Activated CD8-positive, alpha-beta memory T cell treated with anti-CD3 and anti-CD28 coated beads, Interleukin-2, amount 10 ng/mL, durations not matched to agents 7 days and 5 days (primary cell): Measurements from ENCODE around the gene CDH4. TPM values are rescaled to one million over a fixed set of nuclear protein-coding genes. Genes with fewer than 3 reads are reported as not detected.

Experiments used
- ATAC-seq: fragments of 150-1000 bp; cut with Tn5 transposase; one replicate; pipeline ENCODE4 v1.10.0; 2021; ENCODE audit warnings: moderate library complexity
- CTCF ChIA-PET: fragments of 350-600 bp; sonication (Branson Sonifier 250); formaldehyde crosslinking; loops from one replicate; lab custom pipeline; 2021; ENCODE audit warnings: antibody characterized with exemption; lab: Charles Lee
- DNase-seq: peaks from one replicate; pipeline ENCODE4 v3.0.0-alpha.2; 2020
- H3K27ac Mint-ChIP-seq: one replicate; pipeline ENCODE4 v1.8.0; 2021; ENCODE audit warnings: mild to moderate bottlenecking, mixed read lengths
- H3K27me3 Mint-ChIP-seq: one replicate; pipeline ENCODE4 v1.8.0; 2021; ENCODE audit warnings: mixed read lengths
- H3K36me3 Mint-ChIP-seq: one replicate; pipeline ENCODE4 v1.8.0; 2021; ENCODE audit warnings: mild to moderate bottlenecking, mixed read lengths
- H3K4me1 Mint-ChIP-seq: one replicate; pipeline ENCODE4 v1.8.0; 2021; ENCODE audit warnings: mixed read lengths
- H3K4me3 Mint-ChIP-seq: one replicate; pipeline ENCODE4 v1.8.0; 2021; ENCODE audit warnings: mild to moderate bottlenecking, moderate library complexity, mixed read lengths
- H3K9me3 Mint-ChIP-seq: one replicate; pipeline ENCODE4 v1.8.0; 2022; ENCODE audit warnings: low read depth, mixed read lengths
- total RNA-seq, 2 experiments: library from RNA; stranded (reverse); gene quantifications; one replicate each; pipeline ENCODE4 v1.2.3, GENCODE V29; 2021

The CDH4 gene
- total RNA-seq, 2 experiments from 2014 or later: 0.02 TPM; not detected in 1

DNA sequence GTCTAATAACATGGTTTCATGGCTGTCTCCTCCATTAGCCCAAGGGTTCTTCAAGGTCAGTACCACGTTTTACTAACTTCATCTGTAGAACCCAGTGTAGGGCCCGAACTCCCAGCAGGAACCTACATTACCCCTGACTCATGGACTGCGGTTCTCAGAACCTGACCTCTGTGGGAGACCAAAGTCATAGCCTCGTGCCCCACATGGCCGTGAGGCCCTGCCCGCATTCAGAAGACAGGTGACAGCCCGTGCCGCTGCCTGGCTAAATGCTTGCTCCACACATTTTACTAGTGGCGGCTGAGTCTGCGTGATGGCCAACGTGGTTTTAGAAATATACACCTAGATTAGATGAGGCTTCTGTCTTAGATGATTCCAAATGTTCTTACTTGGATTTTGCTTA lies 94.9 kb downstream of the CDH4 start:
- DNase-seq (no peak), ATAC-seq (no peak)
- no peaks in the 10 kb centered on the region for H3K4me1 Mint-ChIP-seq
- CTCF ChIA-PET: no interaction called here
- no peaks in the 10 kb centered on the region for H3K27me3 Mint-ChIP-seq
- H3K36me3 Mint-ChIP-seq: no peaks in the 10 kb centered on the region
- no peak overlapping the region for H3K4me3 Mint-ChIP-seq
- no peaks in the 10 kb centered on the region for H3K9me3 Mint-ChIP-seq
- no peak overlapping the region for H3K27ac Mint-ChIP-seq

GRCh38 chr20:61347443-61347842 lies 95.4 kb downstream of the CDH4 start:
- H3K9me3 Mint-ChIP-seq: no peaks in the 10 kb centered on the region
- no peak overlapping the region for H3K4me3 Mint-ChIP-seq
- no peak overlapping the region for H3K27ac Mint-ChIP-seq
- no peaks in the 10 kb centered on the region for H3K27me3 Mint-ChIP-seq
- no peaks in the 10 kb centered on the region for H3K36me3 Mint-ChIP-seq
- no peak for ATAC-seq
- no peak for DNase-seq
- H3K4me1 Mint-ChIP-seq: no peaks in the 10 kb centered on the region
- CTCF ChIA-PET: no interaction called here

DNA sequence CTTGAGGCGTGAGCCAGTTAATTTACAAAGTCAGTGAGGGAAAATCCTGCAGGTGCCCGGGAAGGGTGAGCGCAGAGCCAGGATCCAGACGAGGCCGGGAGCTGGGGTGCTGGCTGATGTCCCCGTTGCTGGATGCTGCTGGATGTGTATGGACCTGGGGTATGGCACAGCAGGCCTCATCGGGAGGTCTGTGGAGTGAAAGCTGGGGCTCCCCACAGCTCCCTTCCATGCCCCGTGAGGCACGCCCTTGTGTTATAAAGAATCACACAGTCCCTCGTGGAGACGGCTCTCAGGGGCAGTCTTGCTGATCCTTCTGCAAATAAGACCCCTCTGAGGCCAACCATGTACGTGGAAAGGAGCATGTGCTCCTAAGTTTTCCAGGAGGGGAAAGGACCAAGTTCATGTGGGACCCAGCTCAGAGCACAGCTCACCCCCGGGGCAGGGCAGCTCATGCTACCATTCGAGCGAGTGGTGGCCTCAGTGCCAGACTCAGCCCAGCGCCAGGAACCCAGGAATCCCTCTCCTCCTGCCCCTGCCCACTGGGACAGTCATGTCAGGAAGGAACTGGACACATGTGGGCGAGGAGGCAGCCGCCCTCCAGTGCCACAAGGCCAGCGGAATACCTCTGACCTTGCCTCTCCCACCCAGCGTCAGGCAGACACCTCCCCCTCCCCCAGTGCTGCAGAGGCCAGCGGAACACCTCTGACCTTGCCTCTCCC lies 97.5 kb downstream of the CDH4 start:
- CTCF ChIA-PET: no interaction called here

DNA sequence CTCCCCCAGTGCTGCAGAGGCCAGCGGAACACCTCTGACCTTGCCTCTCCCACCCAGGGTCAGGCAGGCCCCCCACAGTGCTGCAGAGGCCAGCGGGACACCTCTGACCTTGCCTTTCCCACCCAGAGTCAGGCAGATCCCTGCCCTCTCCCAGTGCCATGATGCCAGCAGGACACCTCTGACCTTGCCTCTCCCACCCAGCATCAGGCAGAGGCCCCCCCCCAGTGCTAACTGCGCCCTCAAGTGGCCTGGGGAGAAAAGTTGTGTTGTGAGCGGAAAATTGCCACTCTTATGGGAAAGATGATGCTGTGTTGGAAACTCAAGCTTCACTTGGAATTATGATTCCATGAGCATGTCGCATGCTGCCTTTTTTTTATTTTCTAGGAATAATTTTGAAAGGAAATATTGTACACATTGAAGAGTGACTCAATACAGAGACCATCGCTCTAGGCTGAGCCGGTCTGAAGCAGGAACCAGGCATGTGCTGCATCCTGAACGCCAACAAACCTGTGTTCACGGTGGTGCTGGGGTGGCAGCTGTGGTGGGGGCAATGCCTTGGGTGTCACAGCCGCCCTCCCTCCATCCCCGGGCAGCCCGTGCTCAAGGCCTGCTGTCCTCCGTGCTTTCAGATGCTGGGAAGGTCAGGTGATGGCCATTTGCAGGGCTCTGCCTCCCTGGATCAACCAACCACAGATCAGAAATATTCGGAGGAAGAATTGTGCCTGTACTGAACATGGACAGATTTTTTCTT lies 98.6 kb downstream of the CDH4 start:
- H3K9me3 Mint-ChIP-seq: no peaks in the 10 kb centered on the region
- DNase-seq (no peak), ATAC-seq (no peak)
- H3K27me3 Mint-ChIP-seq: peaks cover 2% of the 10 kb centered on the region
- no peaks in the 10 kb centered on the region for H3K36me3 Mint-ChIP-seq
- no peak overlapping the region for H3K4me3 Mint-ChIP-seq
- no peaks in the 10 kb centered on the region for H3K4me1 Mint-ChIP-seq
- CTCF ChIA-PET: no interaction called here
- H3K27ac Mint-ChIP-seq: no peak overlapping the region

More for the DNA sequence above, 97.5 kb downstream of the CDH4 start:
- H3K4me1 Mint-ChIP-seq: no peaks in the 10 kb centered on the region
- no peaks in the 10 kb centered on the region for H3K36me3 Mint-ChIP-seq
- H3K9me3 Mint-ChIP-seq: no peaks in the 10 kb centered on the region
- no peak overlapping the region for H3K27ac Mint-ChIP-seq
- peaks cover 2% of the 10 kb centered on the region for H3K27me3 Mint-ChIP-seq
- no peak overlapping the region for H3K4me3 Mint-ChIP-seq
- DNase-seq (no peak), ATAC-seq (no peak)

- Mint-ChIP-seq H3K9me3 (no peaks in the 10 kb centered on the region), H3K36me3 (no peaks in the 10 kb centered on the region), H3K27ac (no peak overlapping the region), H3K4me1 (no peaks in the 10 kb centered on the region), H3K4me3 (no peak overlapping the region), H3K27me3 (peaks cover 2% of the 10 kb centered on the region)
- no peak for DNase-seq
- ATAC-seq: no peak
- CTCF ChIA-PET: no interaction called here
These were observed 100.5 kb downstream of the CDH4 start for GRCh38 chr20:61352346-61353260.

- H3K4me1 Mint-ChIP-seq: no peaks in the 10 kb centered on the region
- DNase-seq (no peak), ATAC-seq (no peak)
- H3K9me3 Mint-ChIP-seq: no peaks in the 10 kb centered on the region
- CTCF ChIA-PET: no interaction called here
- no peak overlapping the region for H3K27ac Mint-ChIP-seq
- H3K4me3 Mint-ChIP-seq: no peak overlapping the region
- H3K36me3 Mint-ChIP-seq: no peaks in the 10 kb centered on the region
- peaks cover 2% of the 10 kb centered on the region for H3K27me3 Mint-ChIP-seq
These were observed 101.4 kb downstream of the CDH4 start for GRCh38 chr20:61353261-61354000.

- no peak overlapping the region for H3K27ac Mint-ChIP-seq
- peaks cover 2% of the 10 kb centered on the region for H3K27me3 Mint-ChIP-seq
- CTCF ChIA-PET: no interaction called here
- no peaks in the 10 kb centered on the region for H3K36me3 Mint-ChIP-seq
- no peak for ATAC-seq
- DNase-seq: no peak
- H3K9me3 Mint-ChIP-seq: no peaks in the 10 kb centered on the region
- no peak overlapping the region for H3K4me3 Mint-ChIP-seq
- H3K4me1 Mint-ChIP-seq: no peaks in the 10 kb centered on the region
These were observed 101.9 kb downstream of the CDH4 start for GRCh38 chr20:61354001-61354390.

- H3K4me1 Mint-ChIP-seq: no peaks in the 10 kb centered on the region
- CTCF ChIA-PET: no interaction called here
- no peaks in the 10 kb centered on the region for H3K9me3 Mint-ChIP-seq
- no peak for DNase-seq
- ATAC-seq: no peak
- no peaks in the 10 kb centered on the region for H3K36me3 Mint-ChIP-seq
- peaks cover 2% of the 10 kb centered on the region for H3K27me3 Mint-ChIP-seq
- no peak overlapping the region for H3K4me3 Mint-ChIP-seq
- H3K27ac Mint-ChIP-seq: no peak overlapping the region
These were observed 102.4 kb downstream of the CDH4 start for GRCh38 chr20:61354501-61354900.

DNA sequence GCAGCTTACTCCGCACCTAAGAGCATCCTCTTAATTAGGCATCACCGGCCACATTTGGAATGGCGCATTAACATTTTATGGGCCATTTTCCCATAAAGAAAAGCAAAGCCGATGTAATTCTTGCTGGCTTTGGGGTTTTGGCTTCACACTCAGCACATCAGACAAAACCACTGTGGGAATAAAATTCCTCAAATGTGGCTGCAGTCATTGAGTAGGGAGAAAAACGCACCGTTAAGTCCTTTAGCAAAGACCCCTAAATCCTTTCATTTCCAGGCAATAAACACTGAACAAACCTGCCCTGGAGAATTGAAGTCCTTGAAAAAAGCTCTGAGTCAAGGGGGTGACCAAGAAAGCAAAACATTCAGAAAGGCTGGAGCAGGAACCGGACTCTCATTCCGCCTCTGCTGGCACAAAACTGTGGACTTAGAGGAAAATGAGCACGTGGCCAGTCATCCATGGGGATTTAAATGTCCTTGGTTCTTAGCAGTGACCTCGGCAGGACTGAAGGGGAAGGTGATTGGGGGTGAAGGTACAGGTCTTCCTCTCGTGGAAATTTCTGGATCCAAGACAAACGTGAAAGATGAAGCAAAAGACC lies 102.9 kb downstream of the CDH4 start:
- Mint-ChIP-seq H3K4me3 (no peak overlapping the region), H3K27ac (no peak overlapping the region), H3K36me3 (no peaks in the 10 kb centered on the region), H3K9me3 (peaks cover under 1% of the 10 kb centered on the region), H3K27me3 (peaks cover 2% of the 10 kb centered on the region), H3K4me1 (no peaks in the 10 kb centered on the region)
- DNase-seq (no peak), ATAC-seq (no peak)
- CTCF ChIA-PET: no interaction called here

DNA sequence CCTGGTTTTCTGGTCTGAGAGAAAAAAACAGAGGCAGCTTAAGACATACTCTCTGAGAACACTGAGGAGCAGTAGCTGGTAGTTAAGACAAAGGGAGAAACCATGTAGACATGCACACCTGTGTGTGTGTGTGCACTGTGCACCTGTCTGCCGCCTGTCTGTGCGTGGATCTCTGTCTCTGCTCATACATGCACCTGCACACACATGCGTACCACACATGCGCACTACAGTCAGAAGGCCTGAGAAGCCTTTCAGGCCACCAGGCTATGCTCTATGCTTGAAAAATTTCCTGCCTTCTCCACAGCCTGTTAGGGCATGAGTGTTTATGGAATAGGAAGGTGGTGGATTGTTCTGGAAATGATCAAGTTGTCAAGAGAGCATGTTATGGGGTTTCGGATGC lies 103.5 kb downstream of the CDH4 start:
- H3K9me3 Mint-ChIP-seq: peaks cover 2% of the 10 kb centered on the region
- ATAC-seq (no peak), DNase-seq (no peak)
- H3K4me3 Mint-ChIP-seq: no peak overlapping the region
- CTCF ChIA-PET: no interaction called here
- no peaks in the 10 kb centered on the region for H3K4me1 Mint-ChIP-seq
- no peak overlapping the region for H3K27ac Mint-ChIP-seq
- H3K27me3 Mint-ChIP-seq: peaks cover 2% of the 10 kb centered on the region
- no peaks in the 10 kb centered on the region for H3K36me3 Mint-ChIP-seq

DNA sequence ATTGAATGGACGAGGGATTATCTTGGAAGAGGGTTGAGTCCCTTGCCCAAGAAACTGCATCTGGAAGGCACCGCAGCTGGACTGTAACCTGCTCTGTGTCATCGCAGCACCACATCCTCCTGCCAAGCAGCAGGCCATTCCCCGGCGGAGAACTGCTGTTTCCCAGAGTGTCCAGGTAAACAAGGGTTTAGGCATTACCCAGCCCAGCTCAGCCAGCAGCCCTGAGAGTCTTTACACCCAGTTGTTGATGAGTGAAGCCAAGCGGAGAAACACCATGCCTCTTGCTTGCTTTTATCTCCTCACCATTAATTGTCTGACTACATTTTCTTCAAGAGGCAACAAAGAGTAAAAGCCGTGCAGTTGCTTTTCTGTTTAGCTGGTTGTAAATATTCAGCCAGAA lies 104.1 kb downstream of the CDH4 start:
- Mint-ChIP-seq H3K4me3 (no peak overlapping the region), H3K27ac (no peak overlapping the region), H3K27me3 (peaks cover 2% of the 10 kb centered on the region), H3K36me3 (no peaks in the 10 kb centered on the region), H3K4me1 (no peaks in the 10 kb centered on the region), H3K9me3 (peaks cover 2% of the 10 kb centered on the region)
- DNase-seq: no peak
- no peak for ATAC-seq
- CTCF ChIA-PET: no interaction called here

- Mint-ChIP-seq H3K36me3 (no peaks in the 10 kb centered on the region), H3K4me3 (no peak overlapping the region), H3K27me3 (peaks cover 2% of the 10 kb centered on the region), H3K27ac (no peak overlapping the region), H3K4me1 (no peaks in the 10 kb centered on the region), H3K9me3 (peaks cover 2% of the 10 kb centered on the region)
- ATAC-seq (no peak), DNase-seq (no peak)
- CTCF ChIA-PET: no interaction called here
These were observed 105.1 kb downstream of the CDH4 start for GRCh38 chr20:61357119-61357518.

DNA sequence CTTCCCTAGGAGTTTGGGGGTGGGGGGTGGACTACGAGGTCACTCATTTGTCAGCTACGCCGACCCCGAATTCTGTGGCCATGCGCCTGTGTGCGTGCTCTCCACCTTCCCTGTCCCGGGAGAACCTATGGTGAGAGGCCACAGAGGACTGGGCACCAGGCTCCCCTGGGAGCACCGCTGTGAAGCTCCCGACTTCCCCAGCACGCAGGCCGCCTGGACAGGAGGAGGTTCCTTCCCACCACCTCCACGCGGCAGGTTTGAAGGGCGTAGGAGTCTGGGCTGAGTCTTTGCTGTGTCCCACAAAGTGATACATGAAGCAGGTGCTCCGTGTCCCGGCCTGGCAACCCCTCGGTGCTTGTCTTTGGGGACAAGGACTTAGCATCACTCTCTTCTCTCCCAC lies 107.2 kb downstream of the CDH4 start:
- Mint-ChIP-seq H3K27ac (no peak overlapping the region), H3K36me3 (no peaks in the 10 kb centered on the region), H3K4me3 (no peak overlapping the region), H3K27me3 (no peaks in the 10 kb centered on the region), H3K9me3 (peaks cover 4% of the 10 kb centered on the region), H3K4me1 (no peaks in the 10 kb centered on the region)
- DNase-seq: no peak
- ATAC-seq: no peak
- CTCF ChIA-PET: no interaction called here
